HepG2 (cell line): ENCODE measurements around the gene KIRREL3. TPM values are rescaled to one million over a fixed set of nuclear protein-coding genes. Genes with fewer than 3 reads are reported as not detected.
A peak's percentile ranks its signal among the peaks of the same experiment; 100 is the strongest.

Experiments
- ATAC-seq: fragments of 200-7000 bp; cut with Tn5 transposase; 3 replicates; pipeline ENCODE4 v1.9.1; 2020; ENCODE audit warnings: mild to moderate bottlenecking, moderate library complexity
- BruUV-seq: library from RNA; stranded (reverse); fragments of 400-500 nt; replicated peaks from 2 replicates; lab custom pipeline; 2021; lab: Mats Ljungman, UMichigan
- CTCF ChIA-PET: fragments of 300-600 bp; formaldehyde crosslinking; extraction: SDS; loops from one replicate; lab custom pipeline; 2021; ENCODE audit warnings: low total read pairs, inconsistent platforms, low intra/inter-chr PET ratio; lab: Yijun Ruan, JAX
- POLR2A ChIA-PET: fragments of 350-600 bp; sonication (Branson Sonifier 250); formaldehyde crosslinking; loops from one replicate; lab custom pipeline; 2020; ENCODE audit warnings: antibody characterized with exemption, inconsistent platforms; lab: Yijun Ruan, JAX
- DNase-seq: peaks from one replicate; pipeline ENCODE4 v3.0.0-alpha.2; 2015; ENCODE audit warnings: low spot score
- FAIRE-seq: peaks from 3 replicates; lab custom pipeline; 2011; peaks lifted over from hg19 to GRCh38; lab: Jason Lieb, UNC
- H2AFZ ChIP-seq: one replicate; pipeline ENCODE4 v1.6.1; 2011; ENCODE audit warnings: low read length, inconsistent platforms
- H3K27ac ChIP-seq: fragments of 300-600 bp; 3 replicates; pipeline ENCODE4 v1.8.0; 2011; ENCODE audit warnings: mixed run types, mild to moderate bottlenecking, mixed read lengths, low read length, inconsistent platforms; ENCODE audit not compliant: insufficient read depth; ENCODE audit errors: extremely low read length
- H3K27me3 ChIP-seq, 2 experiments: fragments of 200-600 bp in 1 of 2; 2 replicates in 1 of 2; 3 replicates in 1 of 2; pipeline versions ENCODE4 v1.6.0 to v1.8.0; 2011; ENCODE audit warnings: low read length in 2 of 2, mild to moderate bottlenecking in 2 of 2, moderate library complexity in 2 of 2, inconsistent platforms in 1 of 2; ENCODE audit not compliant: insufficient read depth in 2 of 2, control insufficient read depth in 1 of 2
- H3K36me3 ChIP-seq, 2 experiments: fragments of 200-600 bp in 1 of 2; replicated peaks in 1 of 2; 2 replicates in 1 of 2; 3 replicates in 1 of 2; pipeline versions ENCODE4 v1.5.1 to v1.8.0; 2011; ENCODE audit warnings: low read length in 2 of 2, inconsistent platforms in 1 of 2; ENCODE audit not compliant: insufficient read depth in 2 of 2, control insufficient read depth in 1 of 2
- H3K4me1 ChIP-seq: 2 replicates; pipeline ENCODE4 v1.5.1; 2012; ENCODE audit warnings: low read length, inconsistent platforms; ENCODE audit not compliant: insufficient read depth
- H3K4me2 ChIP-seq: 2 replicates; pipeline ENCODE4 v1.6.0; 2011; ENCODE audit warnings: low read depth, low read length, inconsistent platforms
- H3K4me3 ChIP-seq, 3 experiments: fragments of 200-600 bp in 1 of 3; sonication (generic), shearing (Covaris generic) in 1 of 3; replicated peaks in 1 of 3; 2 replicates each; pipeline ENCODE4 v1.5.1; 2011 to 2016; ENCODE audit warnings: low read length in 3 of 3, inconsistent platforms in 2 of 3, low read depth in 2 of 3, mild to moderate bottlenecking in 2 of 3, control low read depth in 1 of 3, mixed read lengths in 1 of 3; ENCODE audit not compliant: insufficient read depth in 1 of 3
- H3K79me2 ChIP-seq: one replicate; pipeline ENCODE4 v1.6.1; 2011; ENCODE audit warnings: low read length, inconsistent platforms; ENCODE audit not compliant: insufficient read depth
- H3K9ac ChIP-seq: 2 replicates; pipeline ENCODE4 v1.6.0; 2011; ENCODE audit warnings: mild to moderate bottlenecking, low read depth, low read length, inconsistent platforms; ENCODE audit not compliant: insufficient read depth
- H3K9me3 ChIP-seq: 2 replicates; pipeline ENCODE4 v1.5.1; 2012; ENCODE audit warnings: mild to moderate bottlenecking, low read length
- H4K20me1 ChIP-seq: 2 replicates; pipeline ENCODE4 v1.6.0; 2011; ENCODE audit warnings: inconsistent platforms, mild to moderate bottlenecking, low read length, moderate library complexity; ENCODE audit not compliant: insufficient read depth
- FOXJ3 ChIP-seq: sonication (generic); formaldehyde crosslinking; IDR thresholded peaks from 2 replicates; pipeline ENCODE4 v1.4.0; 2020; ENCODE audit warnings: missing genetic modification reagents, mild to moderate bottlenecking, borderline replicate concordance
- GABPA ChIP-seq, 2 experiments: IDR thresholded peaks; 2 replicates each; pipeline ENCODE4 v1.6.1; 2011 to 2016; ENCODE audit warnings: low read depth in 2 of 2, low read length in 1 of 2, missing biosample characterization in 1 of 2, missing genetic modification characterization in 1 of 2
- HINFP ChIP-seq: sonication (generic); formaldehyde crosslinking; IDR thresholded peaks from 2 replicates; pipeline ENCODE4 v1.4.0; 2020; ENCODE audit warnings: low read depth, mild to moderate bottlenecking, missing genetic modification reagents
- MBD4 ChIP-seq: IDR thresholded peaks from 2 replicates; pipeline ENCODE4 v1.6.1; 2012; ENCODE audit warnings: low read length, inconsistent platforms, borderline replicate concordance
- MEF2D ChIP-seq: sonication (generic); formaldehyde crosslinking; IDR thresholded peaks from 2 replicates; pipeline ENCODE4 v1.5.1; 2020; ENCODE audit warnings: mild to moderate bottlenecking, missing genetic modification reagents
- TP53 ChIP-seq: sonication (generic); formaldehyde crosslinking; conservative IDR thresholded peaks from 2 replicates; pipeline ENCODE4 v1.4.0; 2020; ENCODE audit warnings: missing genetic modification reagents
- ZFAT ChIP-seq: sonication (generic); formaldehyde crosslinking; conservative IDR thresholded peaks from 2 replicates; pipeline ENCODE4 v1.8.1; 2023; ENCODE audit warnings: missing genetic modification reagents, inconsistent platforms
- ZFP90 ChIP-seq: sonication (generic); formaldehyde crosslinking; IDR thresholded peaks from 2 replicates; pipeline ENCODE4 v1.8.0; 2022; ENCODE audit warnings: missing genetic modification reagents, mild to moderate bottlenecking, inconsistent platforms, borderline replicate concordance
- ZNF180 ChIP-seq: sonication (generic); formaldehyde crosslinking; IDR thresholded peaks from 2 replicates; pipeline ENCODE4 v1.4.0; 2020; ENCODE audit warnings: low read depth, missing genetic modification reagents, borderline replicate concordance
- ZNF674 ChIP-seq: sonication (generic); formaldehyde crosslinking; IDR thresholded peaks from 2 replicates; pipeline ENCODE4 v1.5.0; 2020; ENCODE audit warnings: low read depth, mild to moderate bottlenecking, missing genetic modification reagents
- WGBS: methylation state at CpG from one replicate; pipeline ENCODE4 v1.1.6; 2017; ENCODE audit warnings: low lambda C conversion rate; 5-methylcytosine and 5-hydroxymethylcytosine counted together
- in situ Hi-C: cut with HindIII; loops from 2 replicates; pipeline ENCODE4 v1.10.0; 2017; ENCODE audit warnings: low pct_unique_long_range_greater_than_20kb; ENCODE audit not compliant: extremely low pct_ligation_motif_present
- intact Hi-C: fragments of 100-400 bp; cut with micrococcal nuclease; formaldehyde crosslinking; loops from one replicate; pipeline ENCODE4 v1.10.0; 2022; ENCODE audit not compliant: unreplicated experiment
- polyA plus RNA-seq, 8 experiments: library from polyadenylated mRNA; depleted of rRNA in 3 of 8; stranded (reverse) in 7 of 8; unstranded in 1 of 8; fragments of >200 nt; fragmentation: Illumina TruSeq in 4 of 8; extraction: Trizol in 4 of 8; gene quantifications; 2 replicates each; pipeline versions ENCODE4 v1.2.1 to v1.2.3, GENCODE V29; 2011 to 2016; ENCODE audit warnings: low read depth in 4 of 8, missing spikeins in 1 of 8, mixed read lengths in 1 of 8; ENCODE audit not compliant: insufficient read depth in 1 of 8
- total RNA-seq, 5 experiments: library from RNA; depleted of rRNA; stranded (reverse); fragments of >200 nt; fragmentation: Illumina TruSeq; extraction: Trizol; gene quantifications; 2 replicates each; pipeline ENCODE4 v1.2.3, GENCODE V29; 2016; ENCODE audit warnings: low read depth in 1 of 5
- TF ChIP-seq, protein P1 (sequence below): sonication (generic); formaldehyde crosslinking; IDR thresholded peaks from 2 replicates; pipeline ENCODE4 v1.8.1; 2023; ENCODE audit warnings: mild to moderate bottlenecking, missing genetic modification reagents, borderline replicate concordance
- TF ChIP-seq, protein P2 (sequence below): fragments of 450-650 bp; IDR thresholded peaks from 2 replicates; pipeline ENCODE4 v1.6.1; 2016

Gene KIRREL3
- total and polyA plus RNA-seq, 2 of the 13 experiments (the other 11 are each of a cell fraction or from before 2014, with no cell fraction given): not detected

DNA sequence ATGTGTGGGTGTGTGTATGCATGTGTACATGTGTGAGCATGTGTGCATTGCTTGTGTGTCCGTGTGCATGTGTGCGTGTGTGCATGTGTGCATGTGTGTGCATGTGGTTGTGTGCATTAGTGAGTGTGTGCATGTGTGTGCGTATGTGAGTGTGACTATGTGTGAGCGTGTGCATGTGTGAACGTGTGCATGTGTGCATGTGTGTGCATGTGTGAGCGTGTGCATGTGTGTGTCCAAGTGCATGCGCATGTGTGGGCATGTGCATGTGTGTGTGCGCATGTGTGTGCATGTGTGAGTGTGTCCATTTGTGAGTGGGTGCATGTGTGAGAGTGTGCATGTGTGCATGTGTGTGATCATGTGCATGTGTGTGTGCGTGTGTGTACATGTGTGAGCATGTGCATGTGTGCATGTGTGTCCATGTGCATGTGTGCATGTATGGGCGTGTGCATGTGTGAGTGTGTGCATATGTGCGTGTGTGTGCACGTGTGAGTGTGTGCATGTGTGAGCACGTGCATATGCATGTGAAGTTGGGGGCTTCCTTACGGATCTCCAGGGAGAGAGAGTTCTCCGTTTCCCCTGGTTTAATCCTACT is 549.3 kb downstream of the KIRREL3 start:
- peaks cover 12% of the 10 kb centered on the region; the same call in 1 of the 2 replicates for H3K9me3 ChIP-seq
- H3K4me2 ChIP-seq: no peak overlapping the region
- H3K4me3 ChIP-seq: no peak overlapping the region
- H4K20me1 ChIP-seq: no peaks in the 10 kb centered on the region
- peaks cover 4 to 37% of the 10 kb centered on the region in 2 experiments; a peak in 4 of 5 replicates for H3K27me3 ChIP-seq
- CTCF ChIA-PET: no interaction called here
- H3K27ac ChIP-seq: no peak overlapping the region
- POLR2A ChIA-PET: no interaction called here
- H3K9ac ChIP-seq: no peak overlapping the region
- intact Hi-C loops (no loop called here), in situ Hi-C loops (no loop called here)
- TF ChIP-seq MBD4 (no peak), MEF2D (no peak), ZFAT (CRISPR knock-in tag) (no peak), FOXJ3 (CRISPR knock-in tag) (no peak), HINFP (CRISPR knock-in tag) (no peak), ZNF180 (CRISPR knock-in tag) (no peak), ZNF674 (no peak), ZFP90 (CRISPR knock-in tag) (no peak), GABPA (IDR thresholded peaks at IDR 0.05; ENCODE audit: low read depth, low read length) (0 out of 2 replicates have a peak, but pooled peaks have one; percentile 13), GABPA (CRISPR knock-in tag; IDR thresholded peaks at IDR 0.05; ENCODE audit: low read depth) (no peak), TP53 (CRISPR knock-in tag) (no peak)
- TF ChIP-seq, protein P1, sequence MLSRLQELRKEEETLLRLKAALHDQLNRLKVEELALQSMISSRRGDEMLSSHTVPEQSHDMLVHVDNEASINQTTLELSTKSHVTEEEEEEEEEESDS (CRISPR knock-in tag): no peak
- TF ChIP-seq, protein P2, sequence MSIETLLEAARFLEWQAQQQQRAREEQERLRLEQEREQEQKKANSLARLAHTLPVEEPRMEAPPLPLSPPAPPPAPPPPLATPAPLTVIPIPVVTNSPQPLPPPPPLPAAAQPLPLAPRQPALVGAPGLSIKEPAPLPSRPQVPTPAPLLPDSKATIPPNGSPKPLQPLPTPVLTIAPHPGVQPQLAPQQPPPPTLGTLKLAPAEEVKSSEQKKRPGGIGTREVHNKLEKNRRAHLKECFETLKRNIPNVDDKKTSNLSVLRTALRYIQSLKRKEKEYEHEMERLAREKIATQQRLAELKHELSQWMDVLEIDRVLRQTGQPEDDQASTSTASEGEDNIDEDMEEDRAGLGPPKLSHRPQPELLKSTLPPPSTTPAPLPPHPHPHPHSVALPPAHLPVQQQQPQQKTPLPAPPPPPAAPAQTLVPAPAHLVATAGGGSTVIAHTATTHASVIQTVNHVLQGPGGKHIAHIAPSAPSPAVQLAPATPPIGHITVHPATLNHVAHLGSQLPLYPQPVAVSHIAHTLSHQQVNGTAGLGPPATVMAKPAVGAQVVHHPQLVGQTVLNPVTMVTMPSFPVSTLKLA: peak; percentile 97
- no peaks in the 10 kb centered on the region for H3K4me1 ChIP-seq
- H3K79me2 ChIP-seq: no peaks in the 10 kb centered on the region
- no peak for DNase-seq
- H2AFZ ChIP-seq: no peak overlapping the region
- H3K36me3 ChIP-seq: no peaks in the 10 kb centered on the region; a peak in 1 of 5 replicates
- no TSS peak for BruUV-seq
- WGBS: 65% methylated on average over 15 of the region's 15 CpGs
- no peak for ATAC-seq
- no peak for FAIRE-seq
